WERI-Rb-1 (cell line): ENCODE data around the gene PRKCZ.
A peak's percentile ranks its signal among the peaks of the same experiment; 100 is the strongest.

ENCODE experiments used
- DNase-seq: peaks from one replicate; pipeline ENCODE4 v3.0.0-alpha.2; 2020
- H3K27ac ChIP-seq: fragments of 250-450 bp; sonication (Bioruptor Pico); 2 replicates; pipeline ENCODE4 v1.5.1; 2020; ENCODE audit warnings: mild to moderate bottlenecking, moderate library complexity
- H3K27me3 ChIP-seq: fragments of 250-450 bp; sonication (Bioruptor Pico); 2 replicates; pipeline ENCODE4 v1.5.1; 2021; ENCODE audit warnings: mild to moderate bottlenecking, low read depth, moderate library complexity; ENCODE audit not compliant: insufficient read depth, severe bottlenecking
- H3K36me3 ChIP-seq: fragments of 250-450 bp; sonication (Bioruptor Pico); 2 replicates; pipeline ENCODE4 v1.5.1; 2020; ENCODE audit warnings: mild to moderate bottlenecking, moderate library complexity
- H3K4me3 ChIP-seq: 2 replicates; pipeline ENCODE4 v1.5.1; 2011; ENCODE audit warnings: low read depth, mild to moderate bottlenecking, control low read depth, low read length
- H3K9me3 ChIP-seq: fragments of 250-450 bp; sonication (Bioruptor Pico); 2 replicates; pipeline ENCODE4 v1.5.1; 2021; ENCODE audit warnings: mild to moderate bottlenecking, moderate library complexity; ENCODE audit not compliant: severe bottlenecking
- CTCF ChIP-seq: IDR thresholded peaks from 2 replicates; pipeline ENCODE4 v1.5.1; 2011; ENCODE audit warnings: low read depth, mild to moderate bottlenecking, control low read depth, inconsistent platforms, low read length

The PRKCZ gene

GRCh38 chr1:2190491-2190976, 140.3 kb downstream of the PRKCZ start:
- Histone ChIP-seq H3K4me3 (peak overlapping the region; percentile 56), H3K36me3 (peaks cover 30% of the 10 kb centered on the region), H3K27me3 (no peaks in the 10 kb centered on the region), H3K9me3 (no peaks in the 10 kb centered on the region), H3K27ac (peak overlapping the region; percentile 95)
- no peak for DNase-seq
- TF ChIP-seq CTCF = no peak

- DNase-seq = no peak
- Histone ChIP-seq H3K27me3 (no peaks in the 10 kb centered on the region), H3K4me3 (no peak overlapping the region), H3K9me3 (no peaks in the 10 kb centered on the region), H3K27ac (no peak overlapping the region), H3K36me3 (peaks cover 23% of the 10 kb centered on the region)
- TF ChIP-seq CTCF = no peak
These were observed 142.1 kb downstream of the PRKCZ start for GRCh38 chr1:2192031-2192995.

GRCh38 chr1:2193514-2194281, 143.5 kb downstream of the PRKCZ start:
- peak overlapping the region; percentile 22 for H3K4me3 ChIP-seq
- DNase-seq = no peak
- H3K27me3 ChIP-seq = no peaks in the 10 kb centered on the region
- no peak for TF ChIP-seq CTCF
- peak overlapping the region; percentile 54 for H3K27ac ChIP-seq
- H3K36me3 ChIP-seq = peaks cover 23% of the 10 kb centered on the region
- no peaks in the 10 kb centered on the region for H3K9me3 ChIP-seq

- TF ChIP-seq CTCF = no peak
- peak within 1 kb of the TSS; percentile 63 for H3K4me3 ChIP-seq
- H3K36me3 ChIP-seq = peaks cover 23% of the 10 kb centered on the region
- no peaks in the 10 kb centered on the region for H3K9me3 ChIP-seq
- H3K27ac ChIP-seq = peak within 1 kb of the TSS; percentile 82
- H3K27me3 ChIP-seq = no peaks in the 10 kb centered on the region
- peak; percentile 63 for DNase-seq
These were observed 144.2 kb downstream of the PRKCZ start, which contains the start of gene FAAP20 for GRCh38 chr1:2194319-2194897. Gene FAAP20, minus strand, starts transcription at chr1:2194772. Its CDS starts 23 bp downstream, at chr1:2194749.

GRCh38 chr1:2194898-2195673, 144.9 kb downstream of the PRKCZ start:
- Histone ChIP-seq H3K4me3 (peak overlapping the region; percentile 63), H3K27ac (peak overlapping the region; percentile 82), H3K36me3 (peaks cover 23% of the 10 kb centered on the region), H3K9me3 (no peaks in the 10 kb centered on the region), H3K27me3 (no peaks in the 10 kb centered on the region)
- peak; percentile 93 for TF ChIP-seq CTCF
- DNase-seq = peak; percentile 89
